Measurements from ENCODE around the gene TERT.

GRCh38 chr5:1249366-1250280, 45.2 kb downstream of the TERT start:
- TF ChIP-seq, protein P1, sequence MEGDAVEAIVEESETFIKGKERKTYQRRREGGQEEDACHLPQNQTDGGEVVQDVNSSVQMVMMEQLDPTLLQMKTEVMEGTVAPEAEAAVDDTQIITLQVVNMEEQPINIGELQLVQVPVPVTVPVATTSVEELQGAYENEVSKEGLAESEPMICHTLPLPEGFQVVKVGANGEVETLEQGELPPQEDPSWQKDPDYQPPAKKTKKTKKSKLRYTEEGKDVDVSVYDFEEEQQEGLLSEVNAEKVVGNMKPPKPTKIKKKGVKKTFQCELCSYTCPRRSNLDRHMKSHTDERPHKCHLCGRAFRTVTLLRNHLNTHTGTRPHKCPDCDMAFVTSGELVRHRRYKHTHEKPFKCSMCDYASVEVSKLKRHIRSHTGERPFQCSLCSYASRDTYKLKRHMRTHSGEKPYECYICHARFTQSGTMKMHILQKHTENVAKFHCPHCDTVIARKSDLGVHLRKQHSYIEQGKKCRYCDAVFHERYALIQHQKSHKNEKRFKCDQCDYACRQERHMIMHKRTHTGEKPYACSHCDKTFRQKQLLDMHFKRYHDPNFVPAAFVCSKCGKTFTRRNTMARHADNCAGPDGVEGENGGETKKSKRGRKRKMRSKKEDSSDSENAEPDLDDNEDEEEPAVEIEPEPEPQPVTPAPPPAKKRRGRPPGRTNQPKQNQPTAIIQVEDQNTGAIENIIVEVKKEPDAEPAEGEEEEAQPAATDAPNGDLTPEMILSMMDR (IDR thresholded peaks at IDR 0.05) = no peak
- TF ChIP-seq MAZ (IDR thresholded peaks at IDR 0.05; ENCODE audit: borderline replicate concordance, low read depth, low read length) (no peak), CEBPB (IDR thresholded peaks at IDR 0.05) (no peak), TP53 (CRISPR knock-in tag; IDR thresholded peaks at IDR 0.05) (no peak), KDM1A (IDR thresholded peaks at IDR 0.05; ENCODE audit: low read depth) (no peak), MYC (IDR thresholded peaks at IDR 0.05; ENCODE audit: borderline replicate concordance, low read length) (no peak), POLR2A (IDR thresholded peaks at IDR 0.05; ENCODE audit: low read length) (no peak), SMC3 (IDR thresholded peaks at IDR 0.05) (no peak), HMGXB4 (CRISPR knock-in tag; IDR thresholded peaks at IDR 0.05; ENCODE audit: borderline replicate concordance) (no peak), EP300 (IDR thresholded peaks at IDR 0.05) (no peak), PBX3 (IDR thresholded peaks at IDR 0.05) (no peak), RFX5 (IDR thresholded peaks at IDR 0.05) (no peak)
- TF ChIP-seq, protein P2, sequence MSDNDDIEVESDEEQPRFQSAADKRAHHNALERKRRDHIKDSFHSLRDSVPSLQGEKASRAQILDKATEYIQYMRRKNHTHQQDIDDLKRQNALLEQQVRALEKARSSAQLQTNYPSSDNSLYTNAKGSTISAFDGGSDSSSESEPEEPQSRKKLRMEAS (IDR thresholded peaks at IDR 0.05) = no peak
- TF ChIP-seq, protein P3, sequence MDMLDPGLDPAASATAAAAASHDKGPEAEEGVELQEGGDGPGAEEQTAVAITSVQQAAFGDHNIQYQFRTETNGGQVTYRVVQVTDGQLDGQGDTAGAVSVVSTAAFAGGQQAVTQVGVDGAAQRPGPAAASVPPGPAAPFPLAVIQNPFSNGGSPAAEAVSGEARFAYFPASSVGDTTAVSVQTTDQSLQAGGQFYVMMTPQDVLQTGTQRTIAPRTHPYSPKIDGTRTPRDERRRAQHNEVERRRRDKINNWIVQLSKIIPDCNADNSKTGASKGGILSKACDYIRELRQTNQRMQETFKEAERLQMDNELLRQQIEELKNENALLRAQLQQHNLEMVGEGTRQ (IDR thresholded peaks at IDR 0.05) = no peak
